LNCaP clone FGC (cell line): ENCODE measurements around the gene INPP5J.

Source experiments
- DNase-seq: peaks from one replicate; pipeline ENCODE4 v3.0.0-alpha.2; 2011; ENCODE audit warnings: low read depth
- H3K4me3 ChIP-seq: 2 replicates; pipeline ENCODE4 v1.5.1; 2011; ENCODE audit warnings: mild to moderate bottlenecking, low read depth, low read length, control low read depth
- CTCF ChIP-seq: IDR thresholded peaks from 2 replicates; pipeline ENCODE4 v1.5.1; 2012; ENCODE audit warnings: mild to moderate bottlenecking; ENCODE audit not compliant: control insufficient read depth, insufficient read depth; ENCODE audit errors: extremely low read depth

The INPP5J gene

GRCh38 chr22:31179345-31179744 is 56.6 kb downstream of the INPP5J start:
- no peak for TF ChIP-seq CTCF
- DNase-seq: peak; percentile 96
- H3K4me3 ChIP-seq: no peak overlapping the region

GRCh38 chr22:31184015-31184414 is 61.2 kb downstream of the INPP5J start:
- no peak overlapping the region for H3K4me3 ChIP-seq
- no peak for DNase-seq
- no peak for TF ChIP-seq CTCF
